H1 (cell line): ENCODE measurements around the gene MAP7D1. TPM values are rescaled to one million over a fixed set of nuclear protein-coding genes. Genes with fewer than 3 reads are reported as not detected.

Source experiments
- CTCF ChIA-PET: fragments of 300-600 bp; sonication (Branson Sonifier 250); formaldehyde crosslinking; loops from one replicate; lab custom pipeline; 2021; ENCODE audit not compliant: partially characterized antibody; lab: Charles Lee
- POLR2A ChIA-PET: fragments of 300-600 bp; sonication (Branson Sonifier 250); formaldehyde crosslinking; loops from one replicate; lab custom pipeline; 2021; ENCODE audit warnings: inconsistent platforms; ENCODE audit not compliant: partially characterized antibody; lab: Charles Lee
- DNase-seq, 2 experiments: peaks; one replicate each; pipeline versions ENCODE4 v3.0.0 to v3.0.0-alpha.2; 2010 to 2022; ENCODE audit warnings: low spot score in 2 of 2, low read depth in 1 of 2, mixed read lengths in 1 of 2
- FAIRE-seq: peaks from 2 replicates; lab custom pipeline; 2011; peaks lifted over from hg19 to GRCh38; lab: Jason Lieb, UNC
- H2AFZ ChIP-seq: 2 replicates; pipeline ENCODE4 v1.8.1; 2012; ENCODE audit warnings: low read length, inconsistent platforms
- H2AK5ac ChIP-seq: 2 replicates; pipeline ENCODE4 v1.6.1; 2013; ENCODE audit warnings: low read depth, low read length
- H2BK120ac ChIP-seq: replicated peaks from 2 replicates; pipeline ENCODE3; 2013; ENCODE audit warnings: low read depth, low read length, inconsistent platforms
- H2BK12ac ChIP-seq: 2 replicates; pipeline ENCODE4 v1.6.1; 2013; ENCODE audit warnings: low read depth, low read length
- H2BK15ac ChIP-seq: 2 replicates; pipeline ENCODE4 v1.6.1; 2013; ENCODE audit warnings: low read length
- H2BK20ac ChIP-seq: 2 replicates; pipeline ENCODE4 v1.6.1; 2013; ENCODE audit warnings: low read length
- H2BK5ac ChIP-seq: 2 replicates; pipeline ENCODE4 v1.6.1; 2013; ENCODE audit warnings: low read depth, low read length
- H3K14ac ChIP-seq: 2 replicates; pipeline ENCODE4 v1.6.1; 2013; ENCODE audit warnings: inconsistent platforms; ENCODE audit not compliant: insufficient read length
- H3K18ac ChIP-seq: 2 replicates; pipeline ENCODE4 v1.6.1; 2013; ENCODE audit warnings: low read length; ENCODE audit errors: extremely low read depth
- H3K23ac ChIP-seq: 2 replicates; pipeline ENCODE4 v1.6.1; 2013; ENCODE audit warnings: inconsistent platforms; ENCODE audit not compliant: insufficient read length
- H3K23me2 ChIP-seq: 2 replicates; pipeline ENCODE4 v1.6.1; 2013; ENCODE audit warnings: low read depth, low read length
- H3K27ac ChIP-seq: 2 replicates; pipeline ENCODE4 v1.6.1; 2011; ENCODE audit warnings: low read depth, low read length, inconsistent platforms
- H3K27me3 ChIP-seq, 4 experiments: replicated peaks in 1 of 4; 1 replicate in 1 of 4; 2 replicates in 3 of 4; pipeline versions ENCODE4 v1.6.1 to v1.8.1; 2011 to 2013; ENCODE audit warnings: low read length in 3 of 4, mild to moderate bottlenecking in 3 of 4, inconsistent platforms in 2 of 4, mixed read lengths in 2 of 4, moderate library complexity in 1 of 4; ENCODE audit not compliant: control insufficient read depth in 3 of 4, insufficient read depth in 3 of 4; ENCODE audit errors: extremely low read depth in 1 of 4
- H3K36me3 ChIP-seq, 4 experiments: 2 replicates each; pipeline versions ENCODE4 v1.6.1 to v1.8.1; 2011 to 2013; ENCODE audit warnings: mild to moderate bottlenecking in 4 of 4, low read length in 3 of 4, moderate library complexity in 2 of 4, control low read depth in 1 of 4, inconsistent platforms in 1 of 4; ENCODE audit not compliant: insufficient read depth in 4 of 4, control insufficient read depth in 2 of 4
- H3K4ac ChIP-seq: replicated peaks from 2 replicates; pipeline ENCODE3; 2013; ENCODE audit warnings: low read length, low read depth, mixed read lengths, inconsistent platforms; ENCODE audit not compliant: insufficient read length
- H3K4me1 ChIP-seq, 4 experiments: replicated peaks in 1 of 4; 1 replicate in 1 of 4; 2 replicates in 3 of 4; pipeline versions ENCODE4 v1.6.1 to v1.8.1; 2011 to 2013; ENCODE audit warnings: low read length in 3 of 4, inconsistent platforms in 2 of 4, mixed read lengths in 1 of 4; ENCODE audit not compliant: insufficient read depth in 4 of 4, control insufficient read depth in 3 of 4
- H3K4me2 ChIP-seq, 2 experiments: 2 replicates each; pipeline versions ENCODE4 v1.6.1 to v1.8.1; 2011 to 2013; ENCODE audit warnings: low read depth in 2 of 2, low read length in 2 of 2, control low read depth in 1 of 2, inconsistent platforms in 1 of 2, mild to moderate bottlenecking in 1 of 2; ENCODE audit not compliant: insufficient read depth in 1 of 2
- H3K4me3 ChIP-seq, 4 experiments: fragments of 200-600, 300-600 bp in 1 of 4; sonication (generic), shearing (Covaris generic), sonication (Bioruptor Twin) in 1 of 4; 2 replicates each; pipeline versions ENCODE4 v1.5.1 to v1.8.1; 2011 to 2016; ENCODE audit warnings: low read length in 4 of 4, low read depth in 3 of 4, control low read depth in 2 of 4, inconsistent platforms in 2 of 4, mild to moderate bottlenecking in 2 of 4, mixed read lengths in 1 of 4, moderate library complexity in 1 of 4; ENCODE audit not compliant: insufficient read depth in 2 of 4; ENCODE audit errors: extremely low read depth in 1 of 4
- H3K56ac ChIP-seq: replicated peaks from 2 replicates; pipeline ENCODE3; 2013; ENCODE audit warnings: low read depth, mild to moderate bottlenecking, mixed read lengths, low read length, inconsistent platforms; ENCODE audit not compliant: insufficient read length
- H3K79me1 ChIP-seq: 2 replicates; pipeline ENCODE4 v1.6.1; 2013; ENCODE audit warnings: low read depth, low read length, control low read depth
- H3K79me2 ChIP-seq, 2 experiments: 2 replicates each; pipeline versions ENCODE4 v1.6.1 to v1.8.1; 2012 to 2013; ENCODE audit warnings: low read length in 2 of 2, mild to moderate bottlenecking in 2 of 2, inconsistent platforms in 1 of 2; ENCODE audit not compliant: insufficient read depth in 2 of 2, control insufficient read depth in 1 of 2
- H3K9ac ChIP-seq, 4 experiments: replicated peaks in 1 of 4; 1 replicate in 1 of 4; 2 replicates in 3 of 4; pipeline versions ENCODE4 v1.6.1 to v1.8.1; 2011 to 2013; ENCODE audit warnings: low read depth in 3 of 4, low read length in 3 of 4, control low read depth in 2 of 4, mild to moderate bottlenecking in 2 of 4, moderate library complexity in 2 of 4, inconsistent platforms in 1 of 4; ENCODE audit errors: extremely low read depth in 1 of 4
- H3K9me3 ChIP-seq, 2 experiments: 2 replicates each; pipeline versions ENCODE4 v1.6.1 to v1.8.1; 2012 to 2013; ENCODE audit warnings: mild to moderate bottlenecking in 2 of 2, moderate library complexity in 2 of 2, control low read depth in 1 of 2, inconsistent platforms in 1 of 2, low read depth in 1 of 2, low read length in 1 of 2, mixed read lengths in 1 of 2; ENCODE audit not compliant: insufficient read depth in 2 of 2
- H4K20me1 ChIP-seq, 2 experiments: replicated peaks in 1 of 2; 2 replicates each; pipeline versions ENCODE3 to v1.8.1; 2011 to 2013; ENCODE audit warnings: inconsistent platforms in 2 of 2, low read length in 2 of 2, mild to moderate bottlenecking in 1 of 2; ENCODE audit not compliant: insufficient read depth in 2 of 2, control insufficient read depth in 1 of 2
- H4K5ac ChIP-seq: 2 replicates; pipeline ENCODE4 v1.6.1; 2013; ENCODE audit warnings: low read length, low read depth, mixed read lengths, inconsistent platforms; ENCODE audit not compliant: insufficient read length
- H4K8ac ChIP-seq: 2 replicates; pipeline ENCODE4 v1.8.0; 2013; ENCODE audit warnings: mild to moderate bottlenecking, moderate library complexity, low read length, inconsistent platforms; ENCODE audit not compliant: insufficient read depth; ENCODE audit errors: extremely low read depth
- H4K91ac ChIP-seq: replicated peaks from 2 replicates; pipeline ENCODE3; 2013; ENCODE audit warnings: low read length, mixed read lengths, inconsistent platforms; ENCODE audit not compliant: insufficient read length
- CHD2 ChIP-seq: IDR thresholded peaks from 2 replicates; pipeline ENCODE4 v1.6.1; 2012; ENCODE audit warnings: low read length, improper control_type of control experiment
- SIRT6 ChIP-seq: IDR thresholded peaks from one replicate; pipeline ENCODE4 v1.7.1; 2012; ENCODE audit warnings: low read length, inconsistent platforms
- YY1 ChIP-seq: IDR thresholded peaks from 2 replicates; pipeline ENCODE4 v1.6.1; 2011; ENCODE audit warnings: low read depth, mild to moderate bottlenecking, low read length
- WGBS, 2 experiments: shearing (Covaris generic) in 1 of 2; methylation state at CpG; one replicate each; pipeline versions ENCODE4 v1.1.6 to v1.1.7; 2013 to 2015; ENCODE audit warnings: low lambda C conversion rate in 2 of 2, mixed read lengths in 2 of 2, inconsistent platforms in 1 of 2, low coverage in 1 of 2, missing lambda C conversion rate in 1 of 2; ENCODE audit not compliant: insufficient replicate concordance in 2 of 2, insufficient coverage in 1 of 2, insufficient read length in 1 of 2; ENCODE audit errors: extremely low coverage in 1 of 2, missing lambda C conversion rate in 1 of 2; 5-methylcytosine and 5-hydroxymethylcytosine counted together
- polyA plus RNA-seq, 7 experiments: library from polyadenylated mRNA; depleted of rRNA in 3 of 7; stranded (reverse) in 5 of 7; unstranded in 2 of 7; fragments of >200 nt in 5 of 7; fragments of 200-250 nt in 2 of 7; gene quantifications; 1 replicate in 5 of 7; 2 replicates in 1 of 7; 4 replicates in 1 of 7; pipeline versions ENCODE4 v1.2.1 to v1.2.3, GENCODE V29; 2011 to 2013; ENCODE audit warnings: missing spikeins in 2 of 7, mixed read lengths in 2 of 7
- total RNA-seq: library from RNA; stranded (reverse); fragmentation: NEBNext Ultra II Directional; extraction: Animal tissue kit (Norgen Biotek cat#: 25700); gene quantifications from 2 replicates; pipeline ENCODE4 v1.2.1, GENCODE V29; 2021

The MAP7D1 gene
- total and polyA plus RNA-seq, 2 of the 8 experiments (the other 6 are each of a cell fraction or from before 2014, with no cell fraction given): 18.2 to 52.4 TPM

DNA sequence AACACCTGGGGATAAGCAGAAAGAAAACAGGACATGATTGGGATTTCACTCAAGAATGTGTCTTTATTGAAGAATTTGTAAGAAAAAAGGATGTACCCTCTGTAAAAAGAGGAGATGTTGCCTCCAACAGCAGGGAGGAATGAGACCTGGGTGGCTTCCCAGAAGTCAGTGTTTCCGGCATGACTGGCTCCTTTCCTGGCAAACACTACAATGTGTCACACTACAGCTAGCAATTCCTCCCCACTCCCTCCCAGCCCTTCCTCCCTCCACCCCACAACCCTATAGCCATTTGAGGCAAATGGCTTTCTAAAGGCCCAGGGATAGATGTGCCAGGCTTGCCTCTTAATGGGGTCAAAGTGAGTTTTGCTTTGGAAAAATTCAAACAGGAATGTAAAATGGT, 19.4 kb upstream of the MAP7D1 start:
- no peak overlapping the region for H3K23ac ChIP-seq
- no peak overlapping the region for H3K4me3 ChIP-seq
- H3K23me2 ChIP-seq: no peaks in the 10 kb centered on the region
- H4K8ac ChIP-seq: no peak overlapping the region
- no peak overlapping the region for H4K5ac ChIP-seq
- 100% methylated on average over 1 of the region's 1 CpG; no CpG with 5 or more reads in 1 of the 2 experiments for WGBS, 2 experiments
- H3K14ac ChIP-seq: no peak overlapping the region
- H3K27ac ChIP-seq: no peak overlapping the region
- no peak overlapping the region for H2BK15ac ChIP-seq
- no peak overlapping the region for H3K4ac ChIP-seq
- CTCF ChIA-PET: interaction anchor here (1.0 to 20.9 kb wide), 2 partner anchors 9 to 32 kb away, joined by 3 to 738 read pairs; partner anchors contain the start of gene ADPRS
- peaks cover 0 to 3% (median 0%) of the 10 kb centered on the region in 4 experiments; a peak in 4 of 8 replicates for H3K36me3 ChIP-seq
- FAIRE-seq (no peak), DNase-seq (no peak)
- H3K56ac ChIP-seq: no peak overlapping the region
- H3K79me2 ChIP-seq: no peaks in the 10 kb centered on the region
- H3K27me3 ChIP-seq: no peaks in the 10 kb centered on the region
- POLR2A ChIA-PET: interaction anchor here (0.6 to 9.3 kb wide), 3 partner anchors 26 to 1719 kb away, joined by 3 to 61 read pairs (median 3); no protein-coding TSS in a partner anchor
- H2AFZ ChIP-seq: no peak overlapping the region
- H3K9me3 ChIP-seq: no peaks in the 10 kb centered on the region
- no peak overlapping the region for H4K91ac ChIP-seq
- peaks cover 0 to 2% (median 0%) of the 10 kb centered on the region in 4 experiments; a peak in 2 of 7 replicates for H3K4me1 ChIP-seq
- no peaks in the 10 kb centered on the region for H3K79me1 ChIP-seq
- peaks cover 0 to 2% of the 10 kb centered on the region in 2 experiments for H4K20me1 ChIP-seq
- H3K9ac ChIP-seq: no peak overlapping the region
- H2BK12ac ChIP-seq: no peak overlapping the region
- no peak overlapping the region for H3K18ac ChIP-seq
- no peak overlapping the region for H2AK5ac ChIP-seq
- no peak overlapping the region for H2BK5ac ChIP-seq
- no peak overlapping the region for H2BK20ac ChIP-seq
- no peak overlapping the region for H3K4me2 ChIP-seq
- H2BK120ac ChIP-seq: no peak overlapping the region
- no peak for TF ChIP-seq SIRT6
- TF ChIP-seq CHD2: no peak
- no peak for TF ChIP-seq YY1
